BLaER1 treated with 17β-estradiol and CSF1 and Interleukin-3, amounts not matched to agents 10 nM and 100 nM (cell line): ENCODE measurements around the gene FCGR3B.
A peak's percentile ranks its signal among the peaks of the same experiment; 100 is the strongest.
"Not testable (repeated sequence)": the region's sequence is repeated elsewhere in the genome, so short reads cannot be mapped to it uniquely, and the experiment has no call there.

Experiments used
- H3K27ac ChIP-seq, 11 experiments: shearing (Covaris generic); formaldehyde crosslinking; 2 replicates each; pipeline ENCODE4 v1.8.1; 2022
- H3K27me3 ChIP-seq, 11 experiments: shearing (Covaris generic); formaldehyde crosslinking; 2 replicates each; pipeline ENCODE4 v1.8.1; 2022
- H3K36me3 ChIP-seq, 11 experiments: shearing (Covaris generic); formaldehyde crosslinking; 2 replicates each; pipeline ENCODE4 v1.8.1; 2022
- H3K4me1 ChIP-seq, 10 experiments: shearing (Covaris generic); formaldehyde crosslinking; 2 replicates each; pipeline ENCODE4 v1.8.1; 2022
- H3K4me2 ChIP-seq, 11 experiments: shearing (Covaris generic); formaldehyde crosslinking; 2 replicates each; pipeline ENCODE4 v1.8.1; 2022
- H3K4me3 ChIP-seq, 10 experiments: shearing (Covaris generic); formaldehyde crosslinking; 2 replicates each; pipeline ENCODE4 v1.8.1; 2022
- H3K9ac ChIP-seq, 11 experiments: shearing (Covaris generic); formaldehyde crosslinking; 2 replicates each; pipeline ENCODE4 v1.8.1; 2022
- H3K9me3 ChIP-seq, 11 experiments: shearing (Covaris generic); formaldehyde crosslinking; replicated peaks in 1 of 11; 2 replicates each; pipeline ENCODE4 v1.8.1; 2022
- H4K20me1 ChIP-seq, 11 experiments: shearing (Covaris generic); formaldehyde crosslinking; 2 replicates each; pipeline ENCODE4 v1.8.1; 2022
- Cebpa-rat ChIP-seq, 11 experiments: shearing (Covaris generic); IDR thresholded peaks; 2 replicates each; pipeline ENCODE4 v1.8.1; 2022

FCGR3B gene

GRCh38 chr1:161631076-161631475, at the start of gene FCGR3B:
FCGR3B (minus strand) TSS chr1:161631176; CDS start chr1:161631094, 82 bp downstream.
- Histone ChIP-seq H3K9me3 (no peaks in the 10 kb centered on the region), H3K27me3 (peaks cover 0 to 23% (median 0%) of the 10 kb centered on the region in 11 experiments; a peak in 3 of 22 replicates), H3K27ac (no peak within 1 kb of the TSS), H3K4me3 (no peak within 1 kb of the TSS), H3K4me1 (peaks cover 0 to 13% (median under 1%) of the 10 kb centered on the region in 10 experiments; a peak in 7 of 20 replicates), H3K4me2 (no peak within 1 kb of the TSS), H4K20me1 (no peaks in the 10 kb centered on the region), H3K36me3 (no peaks in the 10 kb centered on the region), H3K9ac (no peak within 1 kb of the TSS)
- TF ChIP-seq Cebpa-rat (IDR thresholded peaks at IDR 0.05) = no peak

GRCh38 chr1:161678500-161678899, 47.5 kb upstream of the FCGR3B start:
- Histone ChIP-seq H3K9ac (no peak overlapping the region), H3K9me3 (no peaks in the 10 kb centered on the region), H3K27ac (no peak overlapping the region), H3K36me3 (no peaks in the 10 kb centered on the region), H4K20me1 (peaks cover 0 to 21% (median 0%) of the 10 kb centered on the region in 11 experiments; a peak in 1 of 22 replicates), H3K4me3 (no peak overlapping the region), H3K4me2 (no peak overlapping the region), H3K27me3 (peaks cover 0 to 84% (median 0%) of the 10 kb centered on the region in 11 experiments; a peak in 7 of 22 replicates), H3K4me1 (no peaks in the 10 kb centered on the region)
- TF ChIP-seq Cebpa-rat (IDR thresholded peaks at IDR 0.05) = no peak

- Histone ChIP-seq H3K36me3 (no peaks in the 10 kb centered on the region), H3K4me2 (no peak overlapping the region), H3K9ac (no peak overlapping the region), H3K27me3 (peaks cover 0 to 83% (median 0%) of the 10 kb centered on the region in 11 experiments; a peak in 7 of 22 replicates), H4K20me1 (peaks cover 0 to 21% (median 0%) of the 10 kb centered on the region in 11 experiments; a peak in 1 of 22 replicates), H3K27ac (no peak overlapping the region), H3K4me1 (peaks cover 0 to 4% (median 0%) of the 10 kb centered on the region in 10 experiments; a peak in 1 of 20 replicates), H3K4me3 (no peak overlapping the region), H3K9me3 (no peaks in the 10 kb centered on the region)
- no peak for TF ChIP-seq Cebpa-rat (IDR thresholded peaks at IDR 0.05)
Measured at GRCh38 chr1:161676958-161677689, 46.1 kb upstream of the FCGR3B start.

- no peak overlapping the region for H3K4me2 ChIP-seq
Measured at GRCh38 chr1:161676441-161676840, 45.5 kb upstream of the FCGR3B start.

GRCh38 chr1:161674908-161675307, 43.9 kb upstream of the FCGR3B start:
- H3K4me2 ChIP-seq, H3K4me3 ChIP-seq, H3K27ac ChIP-seq, H3K9ac ChIP-seq, H3K9me3 ChIP-seq, H3K36me3 ChIP-seq: not testable (repeated sequence)
- peaks cover 7 to 13% (median 9%) of the 10 kb centered on the region in 10 experiments; a peak in 18 of 20 replicates for H3K4me1 ChIP-seq
- H3K27me3 ChIP-seq = peaks cover 0 to 73% (median 0%) of the 10 kb centered on the region in 11 experiments; a peak in 7 of 22 replicates
- H4K20me1 ChIP-seq = peaks cover 0 to 31% (median 0%) of the 10 kb centered on the region in 11 experiments; a peak in 3 of 22 replicates

More at GRCh38 chr1:161676441-161676840, 45.5 kb upstream of the FCGR3B start:
- peaks cover 0 to 24% (median 0%) of the 10 kb centered on the region in 11 experiments; a peak in 3 of 22 replicates for H4K20me1 ChIP-seq
- no peak overlapping the region for H3K4me3 ChIP-seq
- TF ChIP-seq Cebpa-rat (IDR thresholded peaks at IDR 0.05) = no peak
- H3K9ac ChIP-seq = no peak overlapping the region
- peaks cover 0 to 80% (median 0%) of the 10 kb centered on the region in 11 experiments; a peak in 7 of 22 replicates for H3K27me3 ChIP-seq
- peaks cover 1 to 7% (median 3%) of the 10 kb centered on the region in 10 experiments; a peak in 18 of 20 replicates for H3K4me1 ChIP-seq
- H3K27ac ChIP-seq = no peak overlapping the region
- no peaks in the 10 kb centered on the region for H3K36me3 ChIP-seq
- no peaks in the 10 kb centered on the region for H3K9me3 ChIP-seq

GRCh38 chr1:161674447-161674846, 43.5 kb upstream of the FCGR3B start:
- H3K9ac ChIP-seq, H3K27ac ChIP-seq, H3K36me3 ChIP-seq, H3K9me3 ChIP-seq, H3K4me2 ChIP-seq, H3K4me3 ChIP-seq: not testable (repeated sequence)
- Histone ChIP-seq H3K27me3 (peaks cover 0 to 73% (median 0%) of the 10 kb centered on the region in 11 experiments; a peak in 7 of 22 replicates), H4K20me1 (peaks cover 0 to 31% (median 0%) of the 10 kb centered on the region in 11 experiments; a peak in 3 of 22 replicates), H3K4me1 (peaks cover 7 to 13% (median 9%) of the 10 kb centered on the region in 10 experiments; a peak in 18 of 20 replicates)

GRCh38 chr1:161673437-161673836, 42.5 kb upstream of the FCGR3B start:
- peaks cover 0 to 68% (median 0%) of the 10 kb centered on the region in 11 experiments; a peak in 7 of 22 replicates for H3K27me3 ChIP-seq
- H3K4me2 ChIP-seq, H3K9ac ChIP-seq, H3K27ac ChIP-seq, H3K9me3 ChIP-seq, H3K36me3 ChIP-seq, H3K4me3 ChIP-seq: not testable (repeated sequence)
- H3K4me1 ChIP-seq = peaks cover 7 to 13% (median 9%) of the 10 kb centered on the region in 10 experiments; a peak in 18 of 20 replicates
- H4K20me1 ChIP-seq = peaks cover 0 to 31% (median 0%) of the 10 kb centered on the region in 11 experiments; a peak in 3 of 22 replicates

GRCh38 chr1:161671045-161672020, 40.4 kb upstream of the FCGR3B start:
- H3K4me3 ChIP-seq, H3K9me3 ChIP-seq, H3K9ac ChIP-seq, H3K36me3 ChIP-seq, H3K27ac ChIP-seq: not testable (repeated sequence)
- Histone ChIP-seq H3K4me2 (peak overlapping the region; percentile 21 to 69 (median 52); a peak in 19 of 22 replicates), H3K27me3 (peaks cover 0 to 50% (median 0%) of the 10 kb centered on the region in 11 experiments; a peak in 7 of 22 replicates), H3K4me1 (peaks cover 7 to 13% (median 9%) of the 10 kb centered on the region in 10 experiments; a peak in 18 of 20 replicates), H4K20me1 (peaks cover 0 to 20% (median 0%) of the 10 kb centered on the region in 11 experiments; a peak in 3 of 22 replicates)

- not testable (repeated sequence) for H3K9me3 ChIP-seq, H3K27ac ChIP-seq, H3K4me3 ChIP-seq, H3K4me2 ChIP-seq, H3K27me3 ChIP-seq, H3K4me1 ChIP-seq, H3K36me3 ChIP-seq, H4K20me1 ChIP-seq, H3K9ac ChIP-seq
Measured at GRCh38 chr1:161664689-161665088, 33.7 kb upstream of the FCGR3B start.

- H3K4me1 ChIP-seq, H3K36me3 ChIP-seq, H3K27ac ChIP-seq, H3K27me3 ChIP-seq, H4K20me1 ChIP-seq, H3K4me2 ChIP-seq, H3K9me3 ChIP-seq, H3K4me3 ChIP-seq, H3K9ac ChIP-seq: not testable (repeated sequence)
Measured at GRCh38 chr1:161663569-161663968, 32.6 kb upstream of the FCGR3B start.

- not testable (repeated sequence) for H3K4me2 ChIP-seq
Measured at GRCh38 chr1:161662684-161663339, 31.8 kb upstream of the FCGR3B start, which contains the start of gene FCGR2B. FCGR2B (plus strand) TSS chr1:161663143; CDS start chr1:161663242, 99 bp downstream.

More at GRCh38 chr1:161662684-161663339, 31.8 kb upstream of the FCGR3B start, which contains the start of gene FCGR2B:
- H3K27ac ChIP-seq, H4K20me1 ChIP-seq, H3K9ac ChIP-seq, H3K36me3 ChIP-seq, H3K9me3 ChIP-seq, H3K4me3 ChIP-seq, H3K27me3 ChIP-seq, H3K4me1 ChIP-seq: not testable (repeated sequence)
